ENCODE results near the gene ZNF367.

- no peak for TF ChIP-seq ZNF274 (IDR thresholded peaks at IDR 0.05; ENCODE audit: low read depth, low read length)
- no peak for TF ChIP-seq YY1 (IDR thresholded peaks at IDR 0.05; ENCODE audit: insufficient read depth, insufficient read length)
- TF ChIP-seq SUZ12 (IDR thresholded peaks at IDR 0.05; ENCODE audit: extremely low read depth, insufficient read depth, insufficient read length): no peak
Observed at GRCh38 chr9:96367943-96368342, 50.2 kb downstream of the ZNF367 start.
